IMR-90 (cell line): ENCODE measurements around the gene AKAP5. TPM values are rescaled to one million over a fixed set of nuclear protein-coding genes. Genes with fewer than 3 reads are reported as not detected.

Source experiments
- ATAC-seq: fragments of 200-7000 bp; cut with Tn5 transposase; 2 replicates; pipeline ENCODE4 v1.9.1; 2020; ENCODE audit warnings: low read depth, mild to moderate bottlenecking, moderate library complexity
- BruUV-seq: library from RNA; stranded (reverse); fragments of 400-500 nt; replicated peaks from 2 replicates; lab custom pipeline; 2021; lab: Mats Ljungman, UMichigan
- CTCF ChIA-PET: fragments of 300-600 bp; formaldehyde crosslinking; extraction: SDS; loops from one replicate; lab custom pipeline; 2021; ENCODE audit warnings: antibody characterized with exemption; lab: Yijun Ruan, JAX
- POLR2A ChIA-PET: fragments of 300-600 bp; sonication (Branson Sonifier 250); formaldehyde crosslinking; loops from one replicate; lab custom pipeline; 2022; ENCODE audit warnings: antibody characterized with exemption; ENCODE audit not compliant: unreplicated experiment; lab: Charles Lee
- DNase-seq: peaks from one replicate; pipeline ENCODE4 v3.0.0; 2013
- H2AFZ ChIP-seq: replicated peaks from 2 replicates; pipeline ENCODE3; 2013; ENCODE audit warnings: low read length, mild to moderate bottlenecking; ENCODE audit not compliant: poor library complexity
- H2AK5ac ChIP-seq: 2 replicates; pipeline ENCODE4 v1.6.1; 2013; ENCODE audit warnings: low read depth, low read length, inconsistent platforms
- H2AK9ac ChIP-seq: replicated peaks from 2 replicates; pipeline ENCODE3; 2013; ENCODE audit warnings: mild to moderate bottlenecking, low read depth, low read length, moderate library complexity; ENCODE audit not compliant: poor library complexity
- H2BK120ac ChIP-seq: 2 replicates; pipeline ENCODE4 v1.6.1; 2013; ENCODE audit warnings: low read depth, low read length, inconsistent platforms
- H2BK15ac ChIP-seq: 3 replicates; pipeline ENCODE4 v1.6.1; 2013; ENCODE audit warnings: low read depth, low read length, inconsistent platforms
- H2BK20ac ChIP-seq: 2 replicates; pipeline ENCODE4 v1.6.1; 2013; ENCODE audit warnings: low read depth, mild to moderate bottlenecking, inconsistent platforms, low read length, moderate library complexity
- H2BK5ac ChIP-seq: 2 replicates; pipeline ENCODE4 v1.6.1; 2013; ENCODE audit warnings: mild to moderate bottlenecking, low read depth, low read length, inconsistent platforms; ENCODE audit not compliant: poor library complexity, severe bottlenecking
- H3K14ac ChIP-seq: replicated peaks from 2 replicates; pipeline ENCODE4 v1.6.1; 2013; ENCODE audit warnings: low read depth, low read length, inconsistent platforms
- H3K18ac ChIP-seq: 2 replicates; pipeline ENCODE4 v1.6.1; 2013; ENCODE audit warnings: low read depth, low read length, control low read depth
- H3K23ac ChIP-seq: 2 replicates; pipeline ENCODE4 v1.6.1; 2013; ENCODE audit warnings: low read depth, low read length, inconsistent platforms
- H3K27ac ChIP-seq: 2 replicates; pipeline ENCODE4 v1.5.1; 2013; ENCODE audit warnings: mild to moderate bottlenecking, control low read depth, low read length; ENCODE audit not compliant: insufficient read depth
- H3K27me3 ChIP-seq: 2 replicates; pipeline ENCODE4 v1.6.1; 2013; ENCODE audit warnings: low read length; ENCODE audit not compliant: control insufficient read depth, insufficient read depth
- H3K36me3 ChIP-seq: 2 replicates; pipeline ENCODE4 v1.6.1; 2013; ENCODE audit warnings: low read length, mixed read lengths; ENCODE audit not compliant: control insufficient read depth, insufficient read depth
- H3K4ac ChIP-seq: 2 replicates; pipeline ENCODE4 v1.6.1; 2013; ENCODE audit warnings: low read depth, low read length, inconsistent platforms
- H3K4me1 ChIP-seq: 2 replicates; pipeline ENCODE4 v1.6.1; 2013; ENCODE audit warnings: low read length, mixed read lengths; ENCODE audit not compliant: control insufficient read depth, insufficient read depth
- H3K4me2 ChIP-seq: 2 replicates; pipeline ENCODE4 v1.6.1; 2013; ENCODE audit warnings: low read depth, mild to moderate bottlenecking, control low read depth, low read length, moderate library complexity
- H3K4me3 ChIP-seq: 2 replicates; pipeline ENCODE4 v1.5.1; 2013; ENCODE audit warnings: low read depth, mild to moderate bottlenecking, control low read depth, low read length, moderate library complexity; ENCODE audit not compliant: insufficient read depth
- H3K56ac ChIP-seq: 2 replicates; pipeline ENCODE4 v1.6.1; 2013; ENCODE audit warnings: low read length, inconsistent platforms; ENCODE audit not compliant: insufficient read depth; ENCODE audit errors: extremely low read depth
- H3K79me1 ChIP-seq, 2 experiments: 2 replicates each; pipeline ENCODE4 v1.6.1; 2013; ENCODE audit warnings: low read length in 2 of 2, inconsistent platforms in 1 of 2, low read depth in 1 of 2
- H3K9ac ChIP-seq: 2 replicates; pipeline ENCODE4 v1.6.1; 2013; ENCODE audit warnings: low read depth, low read length, control low read depth
- H3K9me1 ChIP-seq: 2 replicates; pipeline ENCODE4 v1.6.1; 2013; ENCODE audit warnings: low read length, inconsistent platforms; ENCODE audit not compliant: insufficient read depth
- H3K9me3 ChIP-seq: 2 replicates; pipeline ENCODE4 v1.6.1; 2013; ENCODE audit warnings: low read length; ENCODE audit not compliant: control insufficient read depth, insufficient read depth
- H4K20me1 ChIP-seq: 2 replicates; pipeline ENCODE4 v1.6.1; 2013; ENCODE audit warnings: low read length, inconsistent platforms; ENCODE audit not compliant: insufficient read depth
- H4K5ac ChIP-seq: 2 replicates; pipeline ENCODE4 v1.6.1; 2013; ENCODE audit warnings: mild to moderate bottlenecking, low read depth, low read length, control low read depth
- H4K8ac ChIP-seq, 2 experiments: 2 replicates each; pipeline ENCODE4 v1.6.1; 2013; ENCODE audit warnings: low read depth in 2 of 2, low read length in 2 of 2, control low read depth in 1 of 2, inconsistent platforms in 1 of 2
- H4K91ac ChIP-seq: 2 replicates; pipeline ENCODE4 v1.6.1; 2013; ENCODE audit warnings: low read depth, low read length, inconsistent platforms; ENCODE audit not compliant: insufficient read depth
- BHLHE40 ChIP-seq: fragments of 150-350 bp; IDR thresholded peaks from 2 replicates; pipeline ENCODE4 v1.6.1; 2016; ENCODE audit warnings: mild to moderate bottlenecking, low read depth, low read length
- CHD1 ChIP-seq: IDR thresholded peaks from 2 replicates; pipeline ENCODE4 v1.6.1; 2012; ENCODE audit warnings: low read depth, low read length, improper control_type of control experiment
- ELK1 ChIP-seq: fragments of 150-350 bp; IDR thresholded peaks from 2 replicates; pipeline ENCODE4 v1.6.1; 2016; ENCODE audit warnings: low read depth, mild to moderate bottlenecking, low read length, moderate library complexity, borderline replicate concordance
- FOS ChIP-seq: fragments of 150-350 bp; IDR thresholded peaks from 2 replicates; pipeline ENCODE4 v1.6.1; 2016; ENCODE audit warnings: low read depth, low read length
- MAZ ChIP-seq: IDR thresholded peaks from 2 replicates; pipeline ENCODE4 v1.6.1; 2012; ENCODE audit warnings: low read depth, mild to moderate bottlenecking, low read length, improper control_type of control experiment, moderate library complexity, borderline replicate concordance
- MXI1 ChIP-seq: IDR thresholded peaks from 2 replicates; pipeline ENCODE4 v1.6.1; 2012; ENCODE audit warnings: low read depth, mild to moderate bottlenecking, low read length, moderate library complexity, borderline replicate concordance
- NFE2L2 ChIP-seq: fragments of 150-350 bp; IDR thresholded peaks from 2 replicates; pipeline ENCODE4 v1.6.1; 2016; ENCODE audit warnings: low read depth, mild to moderate bottlenecking, low read length
- POLR2A ChIP-seq: IDR thresholded peaks from 2 replicates; pipeline ENCODE4 v1.6.1; 2012; ENCODE audit warnings: mild to moderate bottlenecking, low read depth, low read length
- RAD21 ChIP-seq: IDR thresholded peaks from 2 replicates; pipeline ENCODE4 v1.6.1; 2012; ENCODE audit warnings: low read length, improper control_type of control experiment
- RFX5 ChIP-seq: IDR thresholded peaks from 2 replicates; pipeline ENCODE4 v1.8.0; 2012; ENCODE audit warnings: low read depth, mild to moderate bottlenecking, low read length, moderate library complexity
- USF2 ChIP-seq: fragments of 150-350 bp; IDR thresholded peaks from 2 replicates; pipeline ENCODE4 v1.6.1; 2017; ENCODE audit warnings: mild to moderate bottlenecking, antibody characterized with exemption, low read length, low read depth
- WGBS, 2 experiments: methylation state at CpG; one replicate each; pipeline versions ENCODE4 v1.1.5 to v1.1.7; 2013; ENCODE audit warnings: missing lambda C conversion rate in 2 of 2; ENCODE audit not compliant: insufficient read length in 1 of 2; ENCODE audit errors: extremely low coverage in 2 of 2; 5-methylcytosine and 5-hydroxymethylcytosine counted together
- dilution Hi-C: fragments of 300-500 bp; cut with HindIII; formaldehyde crosslinking; loops from one replicate; pipeline ENCODE4 v1.14.3; 2018; ENCODE audit warnings: low sequenced_read_pairs; ENCODE audit not compliant: unreplicated experiment
- in situ Hi-C: fragments of 300-500 bp; cut with MboI; formaldehyde crosslinking; loops from 3 replicates; pipeline ENCODE4 v1.14.3; 2019; ENCODE audit warnings: low sequenced_read_pairs, inconsistent platforms, mixed read lengths
- intact Hi-C: fragments of 100-400 bp; cut with micrococcal nuclease; formaldehyde crosslinking; loops from 2 replicates; pipeline ENCODE4 v1.10.0; 2022
- polyA plus RNA-seq, 3 experiments: library from polyadenylated mRNA; depleted of rRNA; stranded (reverse); fragments of >200 nt; gene quantifications; 2 replicates each; pipeline ENCODE4 v1.2.3, GENCODE V29; 2012; ENCODE audit warnings: low replicate concordance in 1 of 3
- total RNA-seq: library from RNA; depleted of rRNA; stranded (reverse); fragments of >200 nt; gene quantifications from 2 replicates; pipeline ENCODE4 v1.2.3, GENCODE V29; 2012

Gene AKAP5
- total and polyA plus RNA-seq, 2 of the 4 experiments (the other 2 are of a cell fraction) = 0.21 to 0.72 TPM

- Histone ChIP-seq H3K9me1 (peaks cover 14% of the 10 kb centered on the region), H4K5ac (peak within 1 kb of the TSS; percentile 99), H3K27me3 (no peaks in the 10 kb centered on the region), H3K18ac (peak within 1 kb of the TSS; percentile 97), H2BK20ac (peak within 1 kb of the TSS; percentile 42; the same call in 1 of the 2 replicates), H3K4me1 (peaks cover 14% of the 10 kb centered on the region), H3K9ac (peak within 1 kb of the TSS; percentile 99), H3K4ac (peak within 1 kb of the TSS; percentile 100), H3K79me1 (peaks cover 18 to 60% of the 10 kb centered on the region in 2 experiments), H2BK15ac (peak within 1 kb of the TSS; percentile 74; the same call in 2 of the 3 replicates), H2AK5ac (peak within 1 kb of the TSS; percentile 99), H2AK9ac (peak within 1 kb of the TSS; percentile 99), H3K9me3 (no peaks in the 10 kb centered on the region), H3K23ac (peak within 1 kb of the TSS; percentile 99), H4K20me1 (peaks cover 34% of the 10 kb centered on the region), H2AFZ (peak within 1 kb of the TSS; percentile 97), H3K56ac (peak within 1 kb of the TSS; percentile 97), H2BK5ac (peak within 1 kb of the TSS; percentile 100), H2BK120ac (peak within 1 kb of the TSS; percentile 88), H3K4me2 (peak within 1 kb of the TSS; percentile 96), H3K36me3 (no peaks in the 10 kb centered on the region), H4K91ac (peak within 1 kb of the TSS; percentile 96), H4K8ac (peak within 1 kb of the TSS; percentile 96 to 99), H3K14ac (peak within 1 kb of the TSS; percentile 99), H3K4me3 (peak within 1 kb of the TSS; percentile 87), H3K27ac (peak within 1 kb of the TSS; percentile 100)
- ATAC-seq (peak; percentile 75), DNase-seq (peak; percentile 93)
- no TSS peak for BruUV-seq
- ChIA-PET CTCF (interaction anchor here (1.0 to 1.4 kb wide), 2 partner anchors 12 to 40 kb away, joined by 3 read pairs; no protein-coding TSS in a partner anchor), POLR2A (interaction anchor here (0.6 to 0.7 kb wide), 3 partner anchors 165 to 179 kb away, joined by 3 to 6 read pairs (median 4); no protein-coding TSS in a partner anchor)
- TF ChIP-seq RAD21 = no peak
- TF ChIP-seq USF2 = peak; percentile 97
- 0 out of 2 replicates have a peak, but pooled peaks have one; percentile 4 for TF ChIP-seq NFE2L2
- no peak for TF ChIP-seq FOS
- peak; percentile 66 for TF ChIP-seq BHLHE40
- 0 out of 2 replicates have a peak, but pooled peaks have one; percentile 13 for TF ChIP-seq MXI1
- TF ChIP-seq CHD1 = peak; percentile 15; the same call in 1 of the 2 replicates
- no peak for TF ChIP-seq RFX5
- TF ChIP-seq MAZ = peak; percentile 76
- peak; percentile 72 for TF ChIP-seq POLR2A
- TF ChIP-seq ELK1 = no peak
- WGBS, 2 experiments = 1% methylated on average over 29 of the region's 87 CpGs; no CpG with 5 or more reads in 1 of the 2 experiments
- intact Hi-C loops = loop anchor here (2.0 kb wide), 2 partner anchors 133 to 259 kb away; no protein-coding TSS in a partner anchor
- dilution Hi-C loops = no loop called here
- in situ Hi-C loops = no loop called here
These were observed 38.4 kb downstream of the AKAP5 start, which contains the start of gene ZBTB25 for GRCh38 chr14:64503434-64504309. TSS of gene ZBTB25 (minus strand) at chr14:64503838. CDS start at chr14:64490533, 13,305 bp downstream.
